HG02981 (cell line): ENCODE results near the gene ZFYVE9.
"Not testable (repeated sequence)": the region's sequence is repeated elsewhere in the genome, so short reads cannot be mapped to it uniquely, and the experiment has no call there.

Experiments
- ATAC-seq: cut with Tn5 transposase; IDR thresholded peaks from one replicate; pipeline ENCODE4 v1.9.1; 2021; ENCODE audit warnings: mild to moderate bottlenecking, moderate library complexity; ENCODE audit not compliant: unreplicated experiment

ZFYVE9 gene

DNA sequence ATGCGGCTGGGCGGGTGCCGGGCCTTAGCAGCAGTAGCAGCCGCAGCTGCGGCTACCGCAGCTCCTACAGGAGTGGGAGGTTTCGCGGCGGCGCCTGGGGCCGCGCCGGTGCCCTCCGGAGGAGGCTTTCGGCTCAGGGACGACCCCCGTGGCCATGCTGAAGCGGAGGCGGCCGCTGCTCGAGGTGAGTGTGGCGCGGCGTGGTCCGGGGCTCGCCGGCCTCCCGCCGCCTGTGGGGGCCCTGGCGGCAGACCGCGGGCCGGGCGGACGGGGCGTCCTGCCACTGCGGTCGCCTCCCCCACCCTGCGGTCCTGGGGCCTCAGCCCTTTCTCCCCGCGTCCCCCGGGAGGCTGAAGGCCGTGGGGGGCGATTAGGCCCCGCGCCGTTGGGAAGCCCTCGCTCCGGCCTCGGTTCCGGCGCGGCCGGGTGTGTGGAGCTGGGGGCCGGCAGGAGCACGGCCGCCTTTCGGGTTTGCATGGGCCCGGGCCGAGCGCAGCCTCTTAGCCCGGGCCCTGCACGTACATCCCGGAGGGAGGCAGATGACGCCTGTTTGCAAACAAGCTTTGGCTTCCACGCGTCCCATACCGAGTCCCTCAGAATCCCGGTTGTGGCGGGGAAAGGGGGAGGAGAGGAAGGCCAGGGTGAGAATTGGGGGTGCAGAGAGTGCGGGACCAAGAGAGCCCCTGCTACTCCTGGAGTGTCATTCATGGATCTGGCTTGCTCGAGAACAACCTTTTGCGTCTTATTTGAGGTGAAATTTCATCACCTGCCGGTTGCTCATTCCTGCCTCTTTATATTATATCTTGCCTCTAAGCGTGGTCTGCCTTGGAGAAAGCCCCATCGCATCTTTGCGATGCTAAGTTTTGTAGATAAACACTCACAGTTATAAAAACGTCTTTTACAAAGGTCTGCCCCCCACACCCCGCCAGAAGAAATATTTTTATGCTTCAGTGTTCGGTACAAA is 613 bp downstream of the ZFYVE9 start:
- peak; percentile 30 for ATAC-seq

DNA sequence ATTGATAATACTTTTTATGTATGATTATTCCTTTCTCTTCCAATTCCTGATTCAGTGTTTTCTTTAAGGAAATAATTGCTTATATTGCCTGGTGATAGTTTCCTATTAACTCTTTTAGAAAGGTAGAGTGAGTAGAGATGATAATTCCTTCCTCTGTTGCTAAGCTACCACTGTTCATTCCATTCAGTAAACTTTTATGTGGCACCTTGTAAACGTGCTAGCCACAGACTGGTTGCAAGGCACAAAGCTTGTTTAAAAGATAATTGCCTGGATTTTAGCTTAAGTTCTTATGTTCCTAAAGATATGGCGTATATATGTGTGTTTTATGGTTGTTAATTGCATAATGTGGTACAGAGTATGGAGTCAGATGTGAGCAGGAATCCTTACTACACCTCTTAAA is 3.2 kb downstream of the ZFYVE9 start:
- no peak for ATAC-seq

GRCh38 chr1:52150445-52150844 is 8.6 kb downstream of the ZFYVE9 start:
- not testable (repeated sequence) for ATAC-seq

DNA sequence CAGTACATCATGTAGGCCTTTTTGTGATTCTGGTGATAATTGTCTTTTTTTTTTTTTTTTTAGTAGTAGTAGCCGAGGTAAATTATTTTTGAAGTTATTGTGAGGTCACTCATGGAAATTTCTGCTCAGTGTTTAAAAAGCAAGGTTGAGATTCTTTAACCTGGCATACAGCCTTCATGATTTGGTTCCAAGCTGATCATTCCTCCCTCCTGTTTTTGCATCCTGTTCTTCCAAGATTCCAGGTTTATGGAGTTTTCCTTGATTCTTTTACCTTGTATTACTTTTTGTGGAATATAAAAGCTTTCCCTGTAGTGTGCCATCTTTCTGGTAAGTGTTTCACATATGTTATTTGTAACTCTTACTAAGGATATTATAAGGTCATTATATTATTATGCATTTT is 9.1 kb downstream of the ZFYVE9 start:
- ATAC-seq: no peak

DNA sequence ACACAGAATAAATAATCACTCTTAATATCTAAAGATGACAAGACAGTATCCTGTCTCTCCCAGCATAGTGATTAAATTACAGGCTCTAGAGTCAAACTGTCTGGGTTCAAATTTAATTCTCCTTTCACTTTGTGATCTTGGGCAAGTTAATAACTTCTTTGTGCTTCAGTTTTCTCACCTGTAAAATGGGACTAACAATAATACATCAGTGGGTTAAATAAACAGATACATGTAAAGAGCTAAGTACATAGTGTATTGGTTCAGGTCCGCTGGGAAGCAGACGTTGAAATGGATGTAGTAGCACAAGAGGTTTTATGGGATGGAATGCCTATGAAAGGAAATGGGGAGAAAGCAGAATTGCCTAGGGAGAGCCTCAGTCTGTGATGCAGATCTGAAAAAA is 10.7 kb downstream of the ZFYVE9 start:
- no peak for ATAC-seq

DNA sequence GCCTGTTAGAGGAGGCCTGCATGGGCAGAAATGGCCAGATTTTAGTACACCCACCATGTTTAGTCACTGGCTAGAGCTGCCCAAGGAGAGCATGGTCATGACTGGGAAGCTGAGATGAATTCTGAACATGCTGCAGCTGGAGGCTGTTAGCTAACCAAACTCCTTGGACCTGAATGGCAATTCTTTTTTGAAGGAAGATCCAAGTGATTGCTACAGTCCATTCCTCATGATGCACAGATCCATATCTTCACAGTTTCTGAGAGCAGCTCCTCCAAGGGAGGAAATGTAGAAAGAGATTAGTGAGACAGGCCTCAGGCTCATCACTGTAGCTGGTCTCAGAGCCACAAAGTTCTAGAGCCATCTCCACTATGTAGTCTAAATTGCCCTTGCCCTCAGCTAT is 11.1 kb downstream of the ZFYVE9 start:
- no peak for ATAC-seq

DNA sequence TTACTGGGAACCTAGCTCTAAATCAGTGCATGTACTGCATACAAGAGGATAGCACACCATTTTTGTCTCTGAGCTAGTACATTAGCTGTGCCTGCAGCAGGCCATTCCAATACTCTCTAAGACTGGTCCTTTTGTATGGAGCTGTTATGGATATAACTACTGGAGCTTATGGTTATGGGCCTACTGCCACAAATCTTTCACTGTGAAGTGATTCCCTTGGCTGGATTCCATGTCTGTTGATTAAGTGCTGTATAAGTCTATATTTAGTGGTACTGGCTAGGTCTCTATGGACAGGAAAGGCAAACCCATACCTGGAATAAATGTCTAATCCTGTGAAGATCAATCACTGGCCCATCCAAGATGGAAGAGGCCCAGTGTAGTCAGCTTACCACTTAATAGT is 12.0 kb downstream of the ZFYVE9 start:
- no peak for ATAC-seq

DNA sequence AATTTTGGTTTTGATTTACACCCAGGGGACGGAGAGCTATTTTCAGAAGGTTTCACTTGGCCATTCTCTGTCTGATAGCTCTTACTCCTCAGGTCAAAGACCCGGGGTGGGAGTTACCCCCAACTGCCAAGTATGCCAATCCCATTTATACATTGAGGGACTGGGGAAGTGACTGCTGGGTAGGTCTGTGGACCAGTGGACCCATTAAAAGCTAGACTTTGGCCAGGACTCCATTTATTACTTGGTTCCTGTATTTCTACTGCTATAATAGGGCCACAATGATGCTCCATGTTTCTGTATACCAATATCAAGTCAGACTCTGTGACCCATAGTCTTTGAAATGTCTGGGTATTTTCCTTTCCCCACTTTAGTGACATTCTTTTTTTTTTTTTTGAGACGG is 14.6 kb downstream of the ZFYVE9 start:
- no peak for ATAC-seq

GRCh38 chr1:52157582-52157981 is 15.7 kb downstream of the ZFYVE9 start:
- ATAC-seq: no peak

DNA sequence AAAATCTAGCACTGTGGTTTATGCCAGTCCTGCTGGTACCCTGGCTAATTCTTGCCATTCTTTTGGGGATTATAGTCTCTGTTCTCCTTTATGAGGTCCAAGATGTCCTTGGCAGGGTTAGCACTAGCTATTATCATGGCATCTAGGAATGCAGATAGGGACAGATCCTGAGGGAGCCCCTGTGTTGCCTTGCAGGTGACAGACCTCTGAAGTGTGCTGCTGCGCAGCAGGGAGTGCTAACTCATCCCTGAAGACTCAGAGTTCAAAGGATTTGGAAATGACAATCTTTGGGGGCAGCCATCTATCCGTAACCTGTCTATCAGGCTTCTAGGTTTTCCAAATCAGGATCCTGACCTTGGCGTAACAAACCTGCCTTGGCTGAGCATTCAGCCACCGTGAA is 16.3 kb downstream of the ZFYVE9 start:
- no peak for ATAC-seq

DNA sequence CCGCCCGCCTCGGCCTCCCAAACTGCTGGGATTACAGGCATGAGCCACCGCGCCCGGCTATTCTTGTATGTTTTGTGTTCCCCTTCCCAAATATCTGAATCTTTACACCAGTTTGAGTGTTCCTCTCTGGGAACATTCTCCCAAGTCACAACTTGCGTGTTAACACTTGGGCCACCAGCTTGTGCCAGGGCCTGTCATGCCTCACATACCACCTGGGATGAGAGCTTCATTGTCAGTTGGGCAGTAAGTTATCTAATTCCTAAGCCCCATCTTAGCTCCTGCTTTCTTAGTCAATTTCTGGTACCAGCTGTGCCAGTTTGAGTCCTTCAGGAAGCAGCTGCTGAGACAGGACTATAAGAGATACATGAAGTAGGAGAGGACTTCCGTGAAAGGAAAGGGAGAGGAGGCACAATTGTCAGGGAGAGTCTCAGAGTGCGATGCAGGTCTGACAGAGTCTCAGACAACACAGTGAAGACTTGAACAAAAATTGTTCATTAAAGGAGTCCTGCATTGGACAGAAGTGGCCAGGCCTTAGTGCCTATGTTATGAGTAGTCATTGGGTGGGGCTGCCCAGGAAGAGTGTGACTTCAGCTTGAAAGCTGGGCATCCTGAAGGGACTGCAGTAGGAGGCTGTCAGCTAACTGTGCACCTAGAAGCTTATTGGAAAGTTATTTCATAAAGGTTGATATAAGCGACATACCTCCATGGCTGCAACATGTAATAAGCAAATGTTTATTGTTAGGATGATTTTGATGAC is 17.3 kb downstream of the ZFYVE9 start:
- no peak for ATAC-seq

DNA sequence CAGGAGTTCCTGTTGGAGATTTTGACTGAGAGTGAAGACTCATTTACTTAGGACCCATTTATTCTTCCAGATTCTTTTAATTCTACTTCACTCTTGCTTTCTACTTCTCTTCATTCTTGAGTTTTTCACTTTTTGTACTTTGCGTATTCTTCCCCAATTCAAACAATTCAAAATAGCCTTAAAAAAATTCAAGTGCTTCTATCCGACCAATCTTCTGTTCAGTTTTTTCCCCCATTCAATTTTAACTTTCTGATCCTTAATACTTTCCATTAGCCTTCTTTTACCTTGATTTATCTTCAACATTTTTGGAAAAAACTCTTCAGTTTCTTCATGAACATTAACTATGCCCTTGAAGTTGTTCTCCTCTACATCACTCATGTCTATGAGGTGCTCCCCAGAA is 21.1 kb downstream of the ZFYVE9 start:
- ATAC-seq: no peak

- no peak for ATAC-seq
Observed at GRCh38 chr1:52164604-52165003, 22.7 kb downstream of the ZFYVE9 start.

- no peak for ATAC-seq
Observed at GRCh38 chr1:52166996-52167753, 25.3 kb downstream of the ZFYVE9 start.

DNA sequence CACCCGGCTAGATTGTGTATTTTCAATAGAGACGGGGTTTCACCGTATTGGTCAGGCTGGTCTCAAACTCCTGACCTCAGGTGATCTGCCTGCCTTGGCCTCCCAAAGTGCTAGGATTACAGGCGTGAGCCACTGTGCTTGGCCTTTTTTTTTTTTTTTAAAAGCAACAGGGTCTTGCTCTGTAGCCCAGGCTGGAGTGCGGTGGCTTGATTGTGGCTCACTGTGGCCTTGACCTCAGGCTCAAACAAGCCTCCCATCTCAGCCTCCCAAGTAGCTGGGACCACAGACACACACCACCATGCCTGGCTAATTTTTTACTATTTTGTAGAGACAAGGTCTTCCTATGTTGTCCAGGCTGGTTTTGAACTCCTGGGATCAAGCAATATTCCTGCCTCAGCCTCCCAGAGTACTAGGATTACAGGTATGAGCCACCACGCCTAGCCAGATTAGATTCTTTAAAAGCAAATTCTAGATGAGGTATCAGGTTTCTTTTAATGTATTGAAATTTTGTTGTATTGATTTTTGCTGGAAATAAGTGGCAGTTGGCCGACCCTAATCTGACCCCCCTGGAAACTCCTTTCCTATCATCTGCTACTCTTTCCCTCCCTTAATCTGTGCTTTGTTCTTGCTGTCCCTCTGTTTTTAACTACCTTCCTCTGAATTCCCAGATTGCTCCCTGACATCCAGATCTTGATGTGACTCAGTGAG is 26.6 kb downstream of the ZFYVE9 start:
- no peak for ATAC-seq

DNA sequence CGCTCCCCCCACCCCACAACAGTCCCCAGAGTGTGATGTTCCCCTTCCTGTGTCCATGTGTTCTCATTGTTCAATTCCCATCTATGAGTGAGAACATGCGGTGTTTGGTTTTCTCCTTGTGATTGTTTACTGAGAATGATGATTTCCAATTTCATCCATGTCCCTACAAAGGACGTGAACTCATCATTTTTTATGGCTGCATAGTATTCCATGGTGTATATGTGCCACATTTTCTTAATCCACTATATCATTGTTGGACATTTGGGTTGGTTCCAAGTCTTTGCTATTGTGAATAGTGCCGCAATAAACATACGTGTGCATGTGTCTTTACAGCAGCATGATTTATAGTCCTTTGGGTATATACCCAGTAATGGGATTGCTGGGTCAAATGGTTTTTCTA is 29.3 kb downstream of the ZFYVE9 start:
- ATAC-seq: not testable (repeated sequence)

DNA sequence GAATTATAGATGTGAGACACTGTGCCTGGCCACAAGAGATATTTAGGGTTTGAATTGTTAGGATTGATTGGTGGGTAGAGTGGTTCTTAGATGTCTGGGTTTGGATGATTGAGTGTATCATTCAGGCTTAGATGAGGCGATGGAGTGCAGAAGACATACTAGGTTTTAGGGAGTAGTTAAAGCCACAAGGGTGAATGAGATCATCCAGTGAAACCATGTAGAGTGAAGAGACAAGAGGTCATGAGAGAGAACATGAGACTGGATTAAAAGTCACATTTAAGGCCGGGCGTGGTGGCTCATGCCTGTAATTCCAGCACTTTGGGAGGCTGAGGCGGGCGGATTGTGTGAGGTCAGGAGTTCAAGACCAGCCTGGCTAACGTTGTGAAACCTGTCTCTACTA is 37.2 kb downstream of the ZFYVE9 start:
- no peak for ATAC-seq

DNA sequence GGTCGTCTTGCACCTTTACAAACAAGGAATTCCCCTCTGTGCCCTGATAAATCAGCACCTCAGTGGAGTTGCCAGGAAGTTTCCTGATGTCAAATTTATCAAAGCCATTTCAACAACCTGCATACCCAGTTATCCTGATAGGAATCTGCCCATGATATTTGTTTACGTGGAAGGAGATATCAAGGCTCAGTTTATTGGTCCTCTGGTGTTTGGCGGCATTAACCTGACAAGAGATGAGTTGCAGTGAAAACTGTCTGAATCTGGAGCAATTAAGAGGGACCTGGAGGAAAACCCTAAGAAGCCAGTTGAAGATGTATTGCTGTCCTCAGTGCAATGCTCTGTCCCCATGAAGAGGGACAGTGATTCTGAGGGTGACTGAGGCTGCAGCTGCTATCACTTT is 38.3 kb downstream of the ZFYVE9 start:
- ATAC-seq: no peak

DNA sequence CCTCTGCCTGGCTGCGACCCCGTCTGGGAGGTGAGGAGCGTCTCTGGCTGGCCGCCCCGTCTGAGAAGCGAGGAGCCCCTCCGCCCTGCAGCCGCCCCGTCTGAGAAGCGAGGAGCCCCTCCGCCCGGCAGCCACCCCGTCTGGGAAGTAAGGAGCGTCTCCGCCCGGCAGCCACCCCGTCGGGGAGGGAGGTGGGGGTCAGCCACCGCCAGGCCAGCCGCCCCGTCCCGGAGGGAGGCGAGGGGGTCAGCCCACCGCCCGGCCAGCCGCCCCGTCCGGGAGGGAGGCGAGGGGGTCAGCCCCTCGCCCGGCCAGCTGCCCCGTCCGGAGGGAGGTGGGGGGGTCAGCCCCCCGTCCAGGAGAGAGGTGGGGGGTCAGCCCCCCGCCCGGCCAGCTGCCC is 39.9 kb downstream of the ZFYVE9 start:
- ATAC-seq: not testable (repeated sequence)

GRCh38 chr1:52182328-52182727 is 40.4 kb downstream of the ZFYVE9 start:
- ATAC-seq: not testable (repeated sequence)
